DMS 273 (cell line): ENCODE data around the gene STPG2.
"Not testable (repeated sequence)": the region's sequence is repeated elsewhere in the genome, so short reads cannot be mapped to it uniquely, and the experiment has no call there.

Experiments used
- DNase-seq: peaks from one replicate; lab custom pipeline; 2025; ENCODE audit not compliant: unreplicated experiment; lab: John Stamatoyannopoulos, UW

STPG2 gene

DNA sequence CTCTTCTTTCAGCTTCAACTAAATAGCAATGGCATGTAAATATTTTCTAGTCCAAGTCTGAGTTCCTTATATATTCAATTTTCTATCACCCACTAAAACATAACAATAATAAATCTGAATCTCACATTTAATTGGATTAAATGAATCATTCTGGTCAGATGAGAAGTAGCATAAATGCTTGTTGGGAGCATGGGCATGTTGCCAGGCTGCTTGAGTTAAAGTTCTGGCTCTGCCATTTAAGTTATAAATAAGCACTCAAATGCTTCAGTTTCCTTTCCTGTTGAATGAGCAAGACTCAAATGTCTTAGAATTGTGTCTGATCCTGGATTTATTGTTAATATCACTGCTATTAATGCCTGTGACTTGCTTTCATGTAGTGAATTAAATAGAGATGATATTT is 496.3 kb downstream of the STPG2 start:
- DNase-seq: peak; percentile 62

DNA sequence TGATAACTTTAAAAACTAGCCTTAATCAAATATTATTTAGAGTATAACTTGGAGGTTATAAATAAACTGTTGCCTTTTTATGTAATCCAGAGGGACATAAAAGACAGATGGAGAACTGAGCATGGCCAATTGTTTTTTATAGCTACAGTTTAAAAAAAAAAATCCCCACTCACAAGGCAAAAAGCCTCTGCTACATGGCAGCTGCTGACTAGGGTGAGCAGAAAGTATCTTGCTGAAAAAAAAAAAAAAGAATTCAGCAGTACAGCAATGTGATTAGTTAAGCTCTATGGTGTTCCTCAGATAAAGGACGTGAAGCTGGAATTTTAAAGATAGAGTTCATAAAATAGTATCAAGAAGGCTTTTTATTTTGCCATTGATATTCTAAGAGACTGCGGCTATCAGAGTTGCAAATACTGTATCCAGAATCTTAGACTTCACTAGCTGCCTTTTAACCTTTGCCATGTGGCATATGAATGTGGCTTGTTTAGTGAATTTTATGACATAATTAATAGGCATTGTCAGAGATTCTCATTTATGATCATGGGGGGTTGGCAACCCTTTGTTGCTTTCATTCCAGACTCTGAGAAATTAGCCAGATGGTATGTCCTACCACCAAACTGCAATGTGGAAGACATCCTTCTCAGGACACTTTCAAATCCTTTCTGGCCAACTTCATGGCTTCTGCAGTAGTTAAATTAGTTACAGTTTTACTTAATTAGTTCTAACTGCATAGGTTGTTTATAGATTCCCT is 498.0 kb downstream of the STPG2 start:
- DNase-seq: peak; percentile 39

- DNase-seq: no peak
Observed at GRCh38 chr4:97643179-97643578, 500.1 kb downstream of the STPG2 start.

DNA sequence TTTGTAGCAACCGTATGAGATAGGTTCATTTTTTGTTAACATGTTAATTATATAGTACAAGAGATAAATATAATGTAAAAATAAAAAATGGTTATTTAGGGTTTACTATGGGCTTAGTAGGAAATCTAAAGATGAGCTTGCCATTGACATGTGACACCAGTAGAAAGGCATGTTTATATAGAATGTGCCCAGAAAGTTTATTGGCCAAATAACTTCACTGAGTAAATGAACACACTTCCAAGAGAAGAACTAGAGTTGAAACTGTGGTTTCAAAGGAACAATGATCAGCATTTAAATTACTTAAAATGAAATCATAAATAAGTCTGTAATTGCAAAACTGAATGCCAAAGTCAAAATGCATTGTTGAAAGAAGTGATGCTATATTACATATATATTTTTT is 503.3 kb downstream of the STPG2 start:
- DNase-seq: no peak

GRCh38 chr4:97633831-97634230 is 509.4 kb downstream of the STPG2 start:
- DNase-seq: not testable (repeated sequence)

GRCh38 chr4:97627750-97628149 is 515.5 kb downstream of the STPG2 start:
- no peak for DNase-seq

DNA sequence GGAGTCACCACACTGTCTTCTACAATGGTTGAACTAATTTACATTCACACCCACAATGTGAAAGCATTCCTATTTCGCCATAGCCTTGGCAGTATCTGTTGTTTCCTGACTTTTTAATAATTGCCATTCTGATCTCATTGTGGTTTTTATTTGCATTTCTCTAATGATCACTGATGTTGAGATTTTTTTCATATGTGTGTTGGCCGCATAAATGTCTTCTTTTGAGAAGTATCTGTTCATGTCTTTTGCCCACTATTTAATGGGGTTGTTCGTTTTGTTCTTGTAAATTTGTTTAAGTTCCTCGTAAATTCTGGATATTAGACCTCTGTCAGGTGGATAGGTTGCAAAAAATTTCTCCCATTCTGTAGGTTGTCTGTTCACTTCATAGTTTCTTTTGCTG is 519.1 kb downstream of the STPG2 start:
- no peak for DNase-seq

DNA sequence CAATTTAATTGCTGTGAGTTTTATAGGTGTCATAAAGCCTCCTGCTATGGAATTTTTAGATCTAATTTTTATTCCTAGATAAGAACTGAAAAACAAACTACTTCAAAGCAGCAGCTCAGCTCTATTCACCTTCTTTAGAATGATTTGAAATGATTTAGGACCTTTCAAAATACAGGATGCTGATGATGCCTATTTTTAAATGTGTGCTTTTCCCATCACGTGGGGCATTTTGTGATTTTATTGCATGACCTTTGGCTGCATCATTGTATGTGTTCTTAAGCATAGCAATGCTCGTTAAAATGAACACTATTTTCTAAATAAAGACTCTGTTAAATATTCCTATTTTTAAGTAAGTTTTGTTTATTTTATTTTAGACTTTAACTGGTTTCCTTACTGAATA is 537.3 kb downstream of the STPG2 start:
- DNase-seq: no peak

DNA sequence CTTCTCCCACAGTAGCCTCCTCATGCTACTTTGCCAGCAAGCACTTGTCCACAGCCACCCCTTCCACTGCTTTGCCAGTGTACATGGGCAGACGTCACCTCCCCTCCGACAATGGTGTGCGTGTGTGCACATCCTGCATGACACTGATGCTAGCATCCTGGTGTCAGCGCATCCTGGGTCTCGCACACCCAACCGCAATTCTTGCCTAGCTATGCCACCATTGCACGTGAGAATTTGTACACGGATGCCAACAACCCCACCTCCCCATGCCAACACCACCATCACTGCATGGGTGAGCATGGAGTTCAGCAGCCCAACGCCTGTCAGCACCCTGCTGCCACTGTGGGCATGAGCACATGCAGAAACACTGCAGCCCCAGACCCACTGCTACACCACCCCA is 550.0 kb downstream of the STPG2 start:
- no peak for DNase-seq

- no peak for DNase-seq
Observed at GRCh38 chr4:97590266-97590665, 553.0 kb downstream of the STPG2 start.

DNA sequence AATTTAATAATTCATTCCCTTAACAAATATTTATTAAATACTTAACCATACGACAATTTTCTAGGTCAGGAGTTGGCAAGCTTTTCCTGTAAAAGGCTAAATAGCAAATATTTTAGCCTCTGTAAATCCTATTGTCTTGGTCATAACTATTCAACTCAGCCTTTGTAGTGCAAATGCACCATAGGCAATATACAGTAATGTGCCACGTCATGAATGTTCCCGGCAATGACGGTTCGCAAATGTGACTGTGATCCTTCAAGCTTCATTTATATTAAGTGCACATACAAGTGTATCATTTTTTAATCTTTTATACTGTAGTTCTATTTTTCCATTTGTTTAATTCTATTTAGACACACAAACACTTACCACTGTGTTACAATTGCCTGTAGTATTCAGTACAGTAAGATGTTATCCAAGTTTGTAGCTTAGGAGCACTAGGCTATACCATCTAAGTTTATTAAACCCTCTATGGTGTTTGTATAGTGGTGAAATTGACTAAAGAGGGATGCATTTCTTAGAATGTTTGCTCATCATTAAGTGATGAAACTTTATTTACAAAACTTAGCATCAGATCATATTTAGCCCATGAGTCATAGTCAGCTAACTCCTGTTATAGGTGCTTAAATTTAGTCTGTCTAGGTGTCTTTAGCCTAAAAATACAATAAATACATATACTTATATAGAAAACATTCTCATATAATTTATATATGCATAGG is 553.6 kb downstream of the STPG2 start:
- no peak for DNase-seq

GRCh38 chr4:97587912-97588311 is 555.4 kb downstream of the STPG2 start:
- no peak for DNase-seq

- DNase-seq: no peak
Observed at GRCh38 chr4:97585274-97585673, 558.0 kb downstream of the STPG2 start.

DNA sequence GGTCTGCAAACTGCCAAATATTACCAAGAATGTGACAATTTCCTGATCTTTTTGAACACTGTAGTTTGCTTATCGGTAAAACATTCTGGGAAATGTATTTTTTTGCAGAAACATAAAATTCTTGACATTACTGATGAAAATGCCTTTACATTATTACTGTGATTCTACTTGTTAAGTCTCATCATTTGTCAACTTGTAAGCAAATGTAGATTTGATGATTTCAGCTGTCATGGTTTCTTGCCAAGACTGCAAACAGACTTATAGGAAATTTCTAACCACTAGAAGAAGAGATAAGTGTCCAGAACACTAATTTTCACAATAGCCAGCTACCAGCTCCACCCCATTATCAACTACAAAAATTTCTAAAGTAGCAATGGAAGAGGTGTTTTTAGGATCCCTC is 560.4 kb downstream of the STPG2 start:
- DNase-seq: no peak

DNA sequence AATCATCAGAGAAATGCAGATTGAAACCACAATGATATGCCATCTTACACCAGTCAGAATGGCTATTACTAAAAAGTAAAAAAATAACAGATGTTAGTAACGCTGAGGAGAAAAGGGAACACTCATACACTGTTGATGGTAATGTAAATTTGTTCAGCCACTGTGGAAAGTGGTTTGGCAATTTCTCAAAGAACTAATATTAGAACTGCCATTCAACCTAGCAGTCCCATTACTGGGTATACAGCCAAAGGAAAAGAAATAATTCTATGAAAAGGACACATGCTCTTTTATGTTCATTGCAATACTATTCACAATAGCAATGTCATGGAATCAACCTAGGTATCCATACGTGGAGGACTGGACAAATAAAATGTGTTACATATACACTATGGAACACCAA is 566.3 kb downstream of the STPG2 start:
- DNase-seq: peak; percentile 22

- DNase-seq: no peak
Observed at GRCh38 chr4:97560009-97560408, 583.3 kb downstream of the STPG2 start.

DNA sequence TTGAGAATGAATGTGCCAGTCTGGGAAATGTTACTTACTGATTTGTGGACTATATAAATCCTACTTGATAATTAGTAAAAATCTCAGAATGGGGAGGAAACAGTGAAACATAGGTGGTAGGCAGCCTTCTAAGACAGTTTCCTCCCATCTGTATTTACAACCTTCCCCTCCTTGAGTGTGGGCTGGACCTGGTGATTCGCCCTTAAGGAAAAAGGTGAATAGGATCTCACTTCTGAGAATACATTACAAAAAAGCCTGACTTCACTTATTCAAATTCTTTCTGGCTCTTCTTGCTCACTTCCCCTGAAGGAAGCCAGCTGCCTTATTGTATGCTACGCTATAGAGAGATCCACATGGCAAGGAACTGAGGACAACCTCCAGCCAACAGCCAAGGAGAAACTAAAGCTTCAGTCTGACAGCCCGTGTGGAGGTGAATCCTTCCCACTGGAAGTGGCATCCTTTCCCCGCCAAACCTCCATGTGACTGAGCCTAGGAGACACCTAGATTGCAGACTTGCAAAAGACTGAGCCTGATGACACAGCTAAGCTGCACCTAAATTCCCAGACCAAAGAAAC is 585.0 kb downstream of the STPG2 start:
- DNase-seq: no peak

GRCh38 chr4:97550637-97551036 is 592.6 kb downstream of the STPG2 start:
- not testable (repeated sequence) for DNase-seq

DNA sequence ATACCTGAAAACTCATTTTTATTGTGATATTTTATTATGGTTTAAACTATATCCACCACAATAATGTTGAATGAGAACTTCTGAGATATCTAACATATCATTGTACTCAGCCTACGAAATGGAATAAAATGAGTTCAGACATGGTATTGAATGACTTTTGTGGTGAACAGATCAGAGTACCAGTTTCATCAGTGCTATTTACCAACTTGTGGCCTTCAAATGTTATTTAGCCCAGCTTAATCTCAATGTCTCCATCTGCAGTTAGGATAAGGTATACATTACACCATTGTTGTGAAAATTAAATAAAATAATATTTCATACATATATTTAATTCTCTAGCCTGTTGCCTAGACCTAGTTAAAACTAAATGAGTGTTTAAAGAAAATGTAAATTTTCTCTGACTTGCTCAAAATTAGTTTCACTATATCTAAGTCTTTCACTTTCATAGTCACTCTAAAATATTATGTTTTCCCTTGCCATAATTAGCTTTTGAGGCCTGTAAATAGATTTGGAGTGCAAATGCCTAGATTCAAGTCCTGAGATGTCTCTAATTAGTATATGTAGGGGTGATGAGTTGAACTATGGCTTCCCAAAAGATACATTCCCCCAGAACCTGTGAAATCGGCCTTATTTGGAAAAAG is 594.2 kb downstream of the STPG2 start:
- DNase-seq: no peak

DNA sequence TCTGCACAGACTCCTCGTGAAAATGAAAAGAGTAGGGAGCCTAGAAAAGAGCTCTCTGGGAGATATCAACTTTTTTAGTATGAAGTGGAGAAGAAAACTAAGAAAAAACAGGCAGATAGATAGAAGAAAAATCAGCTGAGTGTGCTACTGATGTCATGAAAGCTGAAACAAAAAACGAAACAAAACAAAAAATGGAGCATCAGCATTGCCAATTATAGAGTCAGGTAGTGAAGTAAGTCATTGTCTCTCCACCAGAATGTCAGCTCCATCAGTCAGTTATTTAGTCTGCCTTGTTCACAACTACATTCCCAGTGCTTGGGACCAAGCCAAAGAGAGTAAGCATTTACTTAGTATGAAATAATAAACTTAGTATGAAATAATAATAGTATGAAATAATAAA is 595.1 kb downstream of the STPG2 start:
- no peak for DNase-seq

GRCh38 chr4:97531351-97531750 is 611.9 kb downstream of the STPG2 start:
- DNase-seq: no peak

DNA sequence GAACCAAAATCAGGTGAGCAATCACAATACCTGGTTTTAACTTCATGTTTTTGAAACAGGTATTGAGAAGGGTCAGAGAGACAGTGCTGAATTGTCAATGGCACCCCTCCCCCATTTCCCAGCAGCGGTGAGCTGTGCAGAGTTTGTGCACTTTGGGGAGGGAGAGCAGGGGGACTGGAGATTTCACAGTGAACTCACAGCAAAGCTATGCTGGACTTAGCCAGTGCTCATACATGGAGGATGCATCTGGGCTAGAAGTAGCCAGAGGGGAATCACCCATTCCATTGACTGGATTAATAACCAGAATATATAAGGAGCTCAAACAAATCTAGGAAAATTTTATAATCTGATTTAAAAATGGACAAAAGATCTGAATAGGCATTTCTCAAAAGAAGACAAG is 612.6 kb downstream of the STPG2 start:
- no peak for DNase-seq
